ENCODE measurements around the gene LMO7. TPM values are rescaled to one million over a fixed set of nuclear protein-coding genes. Genes with fewer than 3 reads are reported as not detected.

LMO7 gene
- total RNA-seq, 1 donor from 2014 or later = 176 TPM

DNA sequence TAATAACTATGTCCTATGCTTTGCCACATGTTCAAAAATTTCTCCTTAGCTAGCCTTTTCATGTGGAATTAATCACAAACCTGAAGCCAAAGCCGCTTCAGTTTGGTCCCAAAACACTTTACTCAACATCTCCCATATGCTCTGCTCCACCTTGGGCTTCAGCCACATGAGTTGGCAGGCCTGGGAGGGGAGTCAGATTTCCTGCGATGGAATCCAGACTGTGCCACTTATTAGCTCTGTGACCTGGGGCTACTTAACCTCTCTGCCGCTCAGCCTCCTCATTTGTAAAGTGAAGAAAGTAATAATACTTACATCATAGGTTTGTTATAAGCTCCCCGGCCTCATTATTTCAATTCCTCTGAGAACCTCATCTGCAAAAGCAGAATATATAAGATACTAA is 272.0 kb downstream of the LMO7 start:
- DNase-seq (ENCODE audit: low spot score in 2 of 2) = no peak
- Histone ChIP-seq H3K27me3 (no peaks in the 10 kb centered on the region), H3K4me3 (no peak overlapping the region), H3K27ac (no peak overlapping the region), H3K36me3 (no peaks in the 10 kb centered on the region), H3K9me3 (no peaks in the 10 kb centered on the region), H3K4me1 (peaks cover 0 to 10% of the 10 kb centered on the region in 2 donors)
- TF ChIP-seq, protein P1, sequence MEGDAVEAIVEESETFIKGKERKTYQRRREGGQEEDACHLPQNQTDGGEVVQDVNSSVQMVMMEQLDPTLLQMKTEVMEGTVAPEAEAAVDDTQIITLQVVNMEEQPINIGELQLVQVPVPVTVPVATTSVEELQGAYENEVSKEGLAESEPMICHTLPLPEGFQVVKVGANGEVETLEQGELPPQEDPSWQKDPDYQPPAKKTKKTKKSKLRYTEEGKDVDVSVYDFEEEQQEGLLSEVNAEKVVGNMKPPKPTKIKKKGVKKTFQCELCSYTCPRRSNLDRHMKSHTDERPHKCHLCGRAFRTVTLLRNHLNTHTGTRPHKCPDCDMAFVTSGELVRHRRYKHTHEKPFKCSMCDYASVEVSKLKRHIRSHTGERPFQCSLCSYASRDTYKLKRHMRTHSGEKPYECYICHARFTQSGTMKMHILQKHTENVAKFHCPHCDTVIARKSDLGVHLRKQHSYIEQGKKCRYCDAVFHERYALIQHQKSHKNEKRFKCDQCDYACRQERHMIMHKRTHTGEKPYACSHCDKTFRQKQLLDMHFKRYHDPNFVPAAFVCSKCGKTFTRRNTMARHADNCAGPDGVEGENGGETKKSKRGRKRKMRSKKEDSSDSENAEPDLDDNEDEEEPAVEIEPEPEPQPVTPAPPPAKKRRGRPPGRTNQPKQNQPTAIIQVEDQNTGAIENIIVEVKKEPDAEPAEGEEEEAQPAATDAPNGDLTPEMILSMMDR (IDR thresholded peaks at IDR 0.05) = no peak
- intact Hi-C loops (cut with DNase I) = no loop called here

Other genes starting within 250 kb of the LMO7 start
- 9.5 TPM for gene TBC1D4, start 154.2 kb upstream of the LMO7 start, total RNA-seq
- gene COMMD6, start 98.5 kb upstream of the LMO7 start, total RNA-seq = 36.2 TPM
- not detected for gene UCHL3, start 86.5 kb upstream of the LMO7 start, total RNA-seq